Immature natural killer cell (primary cell): ENCODE measurements around the gene ITPKA. TPM values are rescaled to one million over a fixed set of nuclear protein-coding genes. Genes with fewer than 3 reads are reported as not detected.
A peak's percentile ranks its signal among the peaks of the same experiment; 100 is the strongest.

ENCODE experiments used
- DNase-seq, 3 donors: peaks; one replicate each; pipeline ENCODE4 v3.0.0; 2022; ENCODE audit warnings: mixed read lengths in 1 of 3
- H3K27ac Mint-ChIP-seq, 6 donors: one replicate each; pipeline ENCODE4 v1.8.0; 2020; ENCODE audit warnings: mixed read lengths in 6 of 6, mild to moderate bottlenecking in 5 of 6, inconsistent platforms in 4 of 6, moderate library complexity in 3 of 6
- H3K27me3 Mint-ChIP-seq, 3 donors: one replicate each; pipeline ENCODE4 v1.8.0; 2020 to 2021; ENCODE audit warnings: low read depth in 3 of 3, mild to moderate bottlenecking in 3 of 3, mixed read lengths in 3 of 3, moderate library complexity in 3 of 3, inconsistent platforms in 1 of 3
- H3K36me3 Mint-ChIP-seq, 3 donors: one replicate each; pipeline ENCODE4 v1.8.0; 2020; ENCODE audit warnings: mixed read lengths in 3 of 3, inconsistent platforms in 2 of 3, mild to moderate bottlenecking in 2 of 3
- H3K4me1 Mint-ChIP-seq, 2 donors: one replicate each; pipeline ENCODE4 v1.8.0; 2020; ENCODE audit warnings: inconsistent platforms in 2 of 2, mild to moderate bottlenecking in 2 of 2, mixed read lengths in 2 of 2, moderate library complexity in 1 of 2
- H3K4me3 Mint-ChIP-seq, 5 donors: one replicate each; pipeline ENCODE4 v1.8.0; 2020; ENCODE audit warnings: mild to moderate bottlenecking in 5 of 5, mixed read lengths in 5 of 5, inconsistent platforms in 3 of 5, moderate library complexity in 3 of 5
- H3K9me3 Mint-ChIP-seq, 6 donors: one replicate each; pipeline ENCODE4 v1.8.0; 2020; ENCODE audit warnings: mild to moderate bottlenecking in 6 of 6, mixed read lengths in 6 of 6, inconsistent platforms in 4 of 6, moderate library complexity in 3 of 6
- polyA plus RNA-seq, 3 donors: library from polyadenylated mRNA; unstranded; fragments of 300-500 nt; fragmentation: Illumina TruSeq; gene quantifications; one replicate each; pipeline ENCODE4 v1.2.3, GENCODE V29; 2021

Gene ITPKA
- polyA plus RNA-seq, 3 donors from 2014 or later: not detected

GRCh38 chr15:41505776-41506175 is 12.1 kb downstream of the ITPKA start:
- Mint-ChIP-seq H3K4me3 (no peak overlapping the region), H3K27ac (no peak overlapping the region), H3K4me1 (peaks cover 18 to 26% of the 10 kb centered on the region in 2 donors)

GRCh38 chr15:41506796-41507341 is 13.2 kb downstream of the ITPKA start:
- Mint-ChIP-seq H3K4me1 (peaks cover 11 to 16% of the 10 kb centered on the region in 2 donors), H3K27ac (no peak overlapping the region), H3K27me3 (peaks cover 6 to 11% (median 6%) of the 10 kb centered on the region in 3 donors), H3K9me3 (no peaks in the 10 kb centered on the region), H3K4me3 (no peak overlapping the region), H3K36me3 (no peaks in the 10 kb centered on the region)
- no peak for DNase-seq

More at GRCh38 chr15:41505776-41506175, 12.1 kb downstream of the ITPKA start:
- Mint-ChIP-seq H3K27me3 (peaks cover 10 to 16% (median 11%) of the 10 kb centered on the region in 3 donors), H3K9me3 (no peaks in the 10 kb centered on the region), H3K36me3 (no peaks in the 10 kb centered on the region)
- DNase-seq: no peak

GRCh38 chr15:41507820-41508290 is 14.2 kb downstream of the ITPKA start:
- Mint-ChIP-seq H3K36me3 (no peaks in the 10 kb centered on the region), H3K9me3 (no peaks in the 10 kb centered on the region), H3K27me3 (peaks cover 3 to 14% (median 7%) of the 10 kb centered on the region in 3 donors), H3K27ac (no peak overlapping the region), H3K4me1 (peaks cover 14 to 17% of the 10 kb centered on the region in 2 donors), H3K4me3 (no peak overlapping the region)
- DNase-seq: no peak

- DNase-seq: no peak
- Mint-ChIP-seq H3K4me1 (peaks cover 26 to 27% of the 10 kb centered on the region in 2 donors), H3K9me3 (no peaks in the 10 kb centered on the region), H3K4me3 (peak overlapping the region in 1 of 5 donors; percentile 15), H3K27ac (no peak overlapping the region), H3K27me3 (peaks cover 2 to 20% (median 9%) of the 10 kb centered on the region in 3 donors), H3K36me3 (no peaks in the 10 kb centered on the region)
These were observed 17.1 kb downstream of the ITPKA start for GRCh38 chr15:41510728-41511127.

- no peaks in the 10 kb centered on the region for H3K36me3 Mint-ChIP-seq
- H3K9me3 Mint-ChIP-seq: no peaks in the 10 kb centered on the region
- peaks cover 26 to 27% of the 10 kb centered on the region in 2 donors for H3K4me1 Mint-ChIP-seq
- no peak for DNase-seq
- H3K27ac Mint-ChIP-seq: no peak overlapping the region
- peaks cover 2 to 20% (median 12%) of the 10 kb centered on the region in 3 donors for H3K27me3 Mint-ChIP-seq
- H3K4me3 Mint-ChIP-seq: no peak overlapping the region
These were observed 17.7 kb downstream of the ITPKA start for GRCh38 chr15:41511331-41511898.

- Mint-ChIP-seq H3K4me3 (peak overlapping the region; percentile 81 to 87 (median 85)), H3K27ac (peak overlapping the region in 1 of 6 donors; percentile 28), H3K36me3 (no peaks in the 10 kb centered on the region), H3K9me3 (no peaks in the 10 kb centered on the region), H3K27me3 (peaks cover 2 to 20% (median 12%) of the 10 kb centered on the region in 3 donors), H3K4me1 (peaks cover 26 to 27% of the 10 kb centered on the region in 2 donors)
- no peak for DNase-seq
These were observed 18.3 kb downstream of the ITPKA start for GRCh38 chr15:41511899-41512369.

- no peaks in the 10 kb centered on the region for H3K36me3 Mint-ChIP-seq
- no peak overlapping the region for H3K27ac Mint-ChIP-seq
- peaks cover 26 to 27% of the 10 kb centered on the region in 2 donors for H3K4me1 Mint-ChIP-seq
- H3K27me3 Mint-ChIP-seq: peaks cover 4 to 20% (median 12%) of the 10 kb centered on the region in 3 donors
- no peaks in the 10 kb centered on the region for H3K9me3 Mint-ChIP-seq
- DNase-seq: no peak
- H3K4me3 Mint-ChIP-seq: peak overlapping the region; percentile 81 to 87 (median 85)
These were observed 18.9 kb downstream of the ITPKA start for GRCh38 chr15:41512512-41512939.

GRCh38 chr15:41512940-41513505 is 19.3 kb downstream of the ITPKA start:
- Mint-ChIP-seq H3K36me3 (no peaks in the 10 kb centered on the region), H3K4me3 (peak overlapping the region; percentile 81 to 87 (median 85)), H3K4me1 (peaks cover 26 to 27% of the 10 kb centered on the region in 2 donors), H3K27me3 (peaks cover 2 to 20% (median 12%) of the 10 kb centered on the region in 3 donors), H3K27ac (peak overlapping the region in 2 of 6 donors; percentile 50 to 62), H3K9me3 (no peaks in the 10 kb centered on the region)
- DNase-seq: peak in 1 of 3 donors; percentile 34

GRCh38 chr15:41513506-41514227 is 20.0 kb downstream of the ITPKA start, which contains the start of gene LTK:
Gene LTK, minus strand, starts transcription at chr15:41513827. Its CDS starts 118 bp downstream, at chr15:41513709.
- DNase-seq: peak; percentile 33 to 41 (median 35)
- peak within 1 kb of the TSS in 4 of 6 donors; percentile 40 to 62 (median 52) for H3K27ac Mint-ChIP-seq
- no peaks in the 10 kb centered on the region for H3K9me3 Mint-ChIP-seq
- peaks cover 26 to 27% of the 10 kb centered on the region in 2 donors for H3K4me1 Mint-ChIP-seq
- H3K27me3 Mint-ChIP-seq: peaks cover 2 to 20% (median 12%) of the 10 kb centered on the region in 3 donors
- no peaks in the 10 kb centered on the region for H3K36me3 Mint-ChIP-seq
- peak within 1 kb of the TSS; percentile 81 to 87 (median 85) for H3K4me3 Mint-ChIP-seq

GRCh38 chr15:41517895-41518449 is 24.3 kb downstream of the ITPKA start:
- H3K4me1 Mint-ChIP-seq: peaks cover 16 to 17% of the 10 kb centered on the region in 2 donors
- H3K27ac Mint-ChIP-seq: no peak overlapping the region
- H3K9me3 Mint-ChIP-seq: no peaks in the 10 kb centered on the region
- DNase-seq: no peak
- peaks cover 2 to 7% (median 5%) of the 10 kb centered on the region in 3 donors for H3K27me3 Mint-ChIP-seq
- H3K4me3 Mint-ChIP-seq: no peak overlapping the region
- peaks cover 0 to 10% (median 9%) of the 10 kb centered on the region in 3 donors for H3K36me3 Mint-ChIP-seq

GRCh38 chr15:41520636-41521035 is 27.0 kb downstream of the ITPKA start:
- DNase-seq: no peak
- Mint-ChIP-seq H3K36me3 (peaks cover 3 to 13% (median 9%) of the 10 kb centered on the region in 3 donors), H3K27ac (no peak overlapping the region), H3K9me3 (no peaks in the 10 kb centered on the region), H3K4me3 (no peak overlapping the region), H3K27me3 (peaks cover 0 to 3% (median 2%) of the 10 kb centered on the region in 3 donors), H3K4me1 (no peaks in the 10 kb centered on the region)

GRCh38 chr15:41521614-41522013 is 27.9 kb downstream of the ITPKA start:
- H3K4me3 Mint-ChIP-seq: no peak overlapping the region

GRCh38 chr15:41523097-41523496 is 29.4 kb downstream of the ITPKA start:
- no peak for DNase-seq
- Mint-ChIP-seq H3K9me3 (no peaks in the 10 kb centered on the region), H3K4me1 (no peaks in the 10 kb centered on the region), H3K27ac (no peak overlapping the region), H3K4me3 (no peak overlapping the region), H3K36me3 (peaks cover 3 to 28% (median 13%) of the 10 kb centered on the region in 3 donors), H3K27me3 (no peaks in the 10 kb centered on the region)

More at GRCh38 chr15:41521614-41522013, 27.9 kb downstream of the ITPKA start:
- Mint-ChIP-seq H3K36me3 (peaks cover 3 to 18% (median 12%) of the 10 kb centered on the region in 3 donors), H3K9me3 (no peaks in the 10 kb centered on the region), H3K4me1 (no peaks in the 10 kb centered on the region), H3K27ac (no peak overlapping the region), H3K27me3 (peaks cover 0 to 2% (median 0%) of the 10 kb centered on the region in 3 donors)
- DNase-seq: no peak
